Measurements from ENCODE around the gene SCD. TPM values are rescaled to one million over a fixed set of nuclear protein-coding genes. Genes with fewer than 3 reads are reported as not detected.

SCD gene
- total and polyA plus RNA-seq, 2 of the 13 experiments (the other 11 are each of a cell fraction or from before 2014, with no cell fraction given), result 492 to 512 TPM

GRCh38 chr10:100346765-100347567, at the start of gene SCD (continued):
- TF ChIP-seq, protein P1, sequence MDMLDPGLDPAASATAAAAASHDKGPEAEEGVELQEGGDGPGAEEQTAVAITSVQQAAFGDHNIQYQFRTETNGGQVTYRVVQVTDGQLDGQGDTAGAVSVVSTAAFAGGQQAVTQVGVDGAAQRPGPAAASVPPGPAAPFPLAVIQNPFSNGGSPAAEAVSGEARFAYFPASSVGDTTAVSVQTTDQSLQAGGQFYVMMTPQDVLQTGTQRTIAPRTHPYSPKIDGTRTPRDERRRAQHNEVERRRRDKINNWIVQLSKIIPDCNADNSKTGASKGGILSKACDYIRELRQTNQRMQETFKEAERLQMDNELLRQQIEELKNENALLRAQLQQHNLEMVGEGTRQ (IDR thresholded peaks at IDR 0.05; ENCODE audit: low read depth, low read length), result no peak
- TF ChIP-seq, protein P1 (CRISPR knock-in tag; IDR thresholded peaks at IDR 0.05; ENCODE audit: borderline replicate concordance), result no peak
- TF ChIP-seq SIX4 (CRISPR knock-in tag; IDR thresholded peaks at IDR 0.05) (no peak), CC2D1A (CRISPR knock-in tag; IDR thresholded peaks at IDR 0.05) (no peak), ZNF562 (CRISPR knock-in tag; IDR thresholded peaks at IDR 0.05; ENCODE audit: borderline replicate concordance) (0 out of 2 replicates have a peak, but pooled peaks have one; percentile 29), SRY (CRISPR knock-in tag; IDR thresholded peaks at IDR 0.05) (peak; percentile 3; the same call in 1 of the 2 replicates), YEATS4 (CRISPR knock-in tag; IDR thresholded peaks at IDR 0.05; ENCODE audit: borderline replicate concordance) (peak; percentile 63; the same call in 1 of the 2 replicates), ZBTB1 (CRISPR knock-in tag; IDR thresholded peaks at IDR 0.05; ENCODE audit: borderline replicate concordance) (no peak), PRPF4 (IDR thresholded peaks at IDR 0.05; ENCODE audit: low read depth, low read length, poor library complexity, severe bottlenecking) (no peak), KDM3A (CRISPR knock-in tag; IDR thresholded peaks at IDR 0.05; ENCODE audit: low read depth) (peak; percentile 74; the same call in 1 of the 2 replicates), THAP9 (CRISPR knock-in tag; IDR thresholded peaks at IDR 0.05; ENCODE audit: borderline replicate concordance) (no peak), XRCC5 (optimal IDR thresholded peaks at IDR 0.05; ENCODE audit: low read length) (no peak), CBX5 (CRISPR knock-in tag; IDR thresholded peaks at IDR 0.05; ENCODE audit: borderline replicate concordance) (peak; percentile 33; the same call in 1 of the 2 replicates), ARNT2 (CRISPR knock-in tag; IDR thresholded peaks at IDR 0.05; ENCODE audit: low read depth) (peak; percentile 81; the same call in 1 of the 2 replicates), ZNF253 (CRISPR knock-in tag; IDR thresholded peaks at IDR 0.05; ENCODE audit: borderline replicate concordance) (no peak)
